Glutamatergic neuron (in vitro differentiated cells): ENCODE data around the gene NXF1. TPM values are rescaled to one million over a fixed set of nuclear protein-coding genes. Genes with fewer than 3 reads are reported as not detected.

Experiments
- DNase-seq: peaks from one replicate; pipeline ENCODE4 v3.0.0; 2022
- H3K27ac Mint-ChIP-seq: one replicate; pipeline ENCODE4 v1.8.0; 2020; ENCODE audit warnings: mild to moderate bottlenecking, mixed read lengths, inconsistent platforms; ENCODE audit not compliant: unreplicated experiment
- H3K27me3 Mint-ChIP-seq: one replicate; pipeline ENCODE4 v1.8.0; 2020; ENCODE audit warnings: mild to moderate bottlenecking, moderate library complexity, mixed read lengths, inconsistent platforms; ENCODE audit not compliant: unreplicated experiment
- H3K36me3 Mint-ChIP-seq: one replicate; pipeline ENCODE4 v1.8.0; 2020; ENCODE audit warnings: mild to moderate bottlenecking, mixed read lengths, inconsistent platforms; ENCODE audit not compliant: unreplicated experiment
- H3K4me1 Mint-ChIP-seq: one replicate; pipeline ENCODE4 v1.8.0; 2020; ENCODE audit warnings: mild to moderate bottlenecking, low read depth, mixed read lengths, inconsistent platforms; ENCODE audit not compliant: unreplicated experiment
- H3K4me3 Mint-ChIP-seq: one replicate; pipeline ENCODE4 v1.8.0; 2020; ENCODE audit warnings: mild to moderate bottlenecking, mixed read lengths, inconsistent platforms; ENCODE audit not compliant: unreplicated experiment
- H3K9me3 Mint-ChIP-seq: one replicate; pipeline ENCODE4 v1.8.0; 2020; ENCODE audit warnings: mild to moderate bottlenecking, moderate library complexity, mixed read lengths, inconsistent platforms; ENCODE audit not compliant: unreplicated experiment
- microRNA-seq: library from miRNA; unstranded; fragments of <30 nt; microRNA quantifications from one replicate; pipeline ENCODE4, GENCODE V29; 2020; ENCODE audit not compliant: unreplicated experiment
- total RNA-seq: library from RNA; stranded (reverse); fragmentation: NEBNext Ultra II Directional; extraction: Animal tissue kit (Norgen Biotek cat#: 25700); gene quantifications from one replicate; pipeline ENCODE4 v1.2.1, GENCODE V29; 2021; ENCODE audit not compliant: unreplicated experiment
- TF ChIP-seq, protein P1 (sequence below): fragments of 200-600 bp; sonication (generic); IDR thresholded peaks from one replicate; pipeline ENCODE4 v1.5.0; 2021; ENCODE audit not compliant: partially characterized antibody, unreplicated experiment

The NXF1 gene
- total RNA-seq, 1 donor from 2014 or later, result 104 TPM

DNA sequence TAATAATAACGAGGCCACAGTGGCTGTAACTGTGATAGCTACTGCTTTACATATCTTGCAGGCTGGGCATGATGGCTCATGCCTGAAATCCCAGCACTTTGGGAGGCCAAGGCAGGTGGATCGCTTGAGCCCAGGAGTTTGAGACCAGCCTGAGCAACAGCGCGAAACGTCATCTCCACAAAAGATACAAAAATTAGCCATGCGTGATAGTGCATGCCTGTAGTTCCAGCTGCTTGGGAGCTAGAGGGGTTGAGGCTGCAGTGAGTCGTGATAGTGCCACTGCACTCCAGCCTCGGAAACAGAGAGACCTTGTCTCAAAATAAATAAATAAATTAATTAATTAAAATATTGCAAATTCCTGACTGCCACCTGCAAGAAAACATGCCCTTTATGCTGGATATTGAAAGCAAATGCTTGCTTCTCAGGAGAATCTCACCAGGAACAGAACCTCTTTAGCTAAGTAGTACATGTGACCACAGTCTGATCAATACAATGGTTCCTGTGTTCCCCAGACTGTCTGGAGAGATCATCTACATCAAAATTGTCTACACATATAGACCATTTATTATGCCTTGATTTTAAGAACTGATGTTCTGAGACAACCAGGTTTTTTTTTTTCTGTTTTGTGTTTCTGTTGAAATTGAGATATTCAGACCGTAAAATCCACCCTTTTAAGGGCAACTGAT, 57.6 kb downstream of the NXF1 start:
- no peak for DNase-seq
- peaks cover 2% of the 10 kb centered on the region for H3K9me3 Mint-ChIP-seq
- H3K36me3 Mint-ChIP-seq, result no peaks in the 10 kb centered on the region
- H3K4me3 Mint-ChIP-seq, result no peak overlapping the region
- H3K27me3 Mint-ChIP-seq, result no peaks in the 10 kb centered on the region
- peaks cover 4% of the 10 kb centered on the region for H3K4me1 Mint-ChIP-seq
- TF ChIP-seq, protein P1, sequence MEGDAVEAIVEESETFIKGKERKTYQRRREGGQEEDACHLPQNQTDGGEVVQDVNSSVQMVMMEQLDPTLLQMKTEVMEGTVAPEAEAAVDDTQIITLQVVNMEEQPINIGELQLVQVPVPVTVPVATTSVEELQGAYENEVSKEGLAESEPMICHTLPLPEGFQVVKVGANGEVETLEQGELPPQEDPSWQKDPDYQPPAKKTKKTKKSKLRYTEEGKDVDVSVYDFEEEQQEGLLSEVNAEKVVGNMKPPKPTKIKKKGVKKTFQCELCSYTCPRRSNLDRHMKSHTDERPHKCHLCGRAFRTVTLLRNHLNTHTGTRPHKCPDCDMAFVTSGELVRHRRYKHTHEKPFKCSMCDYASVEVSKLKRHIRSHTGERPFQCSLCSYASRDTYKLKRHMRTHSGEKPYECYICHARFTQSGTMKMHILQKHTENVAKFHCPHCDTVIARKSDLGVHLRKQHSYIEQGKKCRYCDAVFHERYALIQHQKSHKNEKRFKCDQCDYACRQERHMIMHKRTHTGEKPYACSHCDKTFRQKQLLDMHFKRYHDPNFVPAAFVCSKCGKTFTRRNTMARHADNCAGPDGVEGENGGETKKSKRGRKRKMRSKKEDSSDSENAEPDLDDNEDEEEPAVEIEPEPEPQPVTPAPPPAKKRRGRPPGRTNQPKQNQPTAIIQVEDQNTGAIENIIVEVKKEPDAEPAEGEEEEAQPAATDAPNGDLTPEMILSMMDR, result no peak
- H3K27ac Mint-ChIP-seq, result no peak overlapping the region

Small RNA genes within 50 kb of the gene (microRNA-seq; reads per million reads assigned to microRNA genes)
- gene MIR6514 (7.2 reads per million, percentile 40 among the genes with 10 or more reads in this experiment), gene MIR6748 (0.55 reads per million)

Other genes starting within 250 kb of the NXF1 start
- 928 TPM for gene EEF1G, start 231.5 kb downstream of the NXF1 start, total RNA-seq
- 29.7 TPM for gene TUT1, start 213.9 kb downstream of the NXF1 start, total RNA-seq
- 172 TPM for gene MTA2, start 203.6 kb downstream of the NXF1 start, total RNA-seq
- 26.7 TPM for gene EML3, start 192.7 kb downstream of the NXF1 start, total RNA-seq
- gene ROM1, start 192.2 kb downstream of the NXF1 start, total RNA-seq, result 1.3 TPM
- 71.6 TPM for gene B3GAT3, start 183.5 kb downstream of the NXF1 start, total RNA-seq
- 213 TPM for gene GANAB, start 158.8 kb downstream of the NXF1 start, total RNA-seq
- gene INTS5, start 152.1 kb downstream of the NXF1 start, total RNA-seq, result 20.9 TPM
- 73.6 TPM for gene C11orf98, start 140.2 kb downstream of the NXF1 start, total RNA-seq
- gene CSKMT, start 140.1 kb downstream of the NXF1 start, total RNA-seq, result 15.7 TPM
- 5.7 TPM for gene UQCC3, start 133.8 kb downstream of the NXF1 start, total RNA-seq
- gene LBHD1, start 133.2 kb downstream of the NXF1 start, total RNA-seq, result 4.6 TPM
- gene UBXN1, start 126.4 kb downstream of the NXF1 start, total RNA-seq, result 146 TPM
- gene LRRN4CL, start 115.9 kb downstream of the NXF1 start, total RNA-seq, result 1.8 TPM
- gene BSCL2, start 98.0 kb downstream of the NXF1 start, total RNA-seq, result 550 TPM
- 266 TPM for gene GNG3, start 97.8 kb downstream of the NXF1 start, total RNA-seq
- 58.6 TPM for gene HNRNPUL2, start 78.0 kb downstream of the NXF1 start, total RNA-seq
- 34.1 TPM for gene TTC9C, start 77.0 kb downstream of the NXF1 start, total RNA-seq
- 14.6 TPM for gene ZBTB3, start 51.3 kb downstream of the NXF1 start, total RNA-seq
- 92.5 TPM for gene POLR2G, start 43.9 kb downstream of the NXF1 start, total RNA-seq
- gene TAF6L, start 34.0 kb downstream of the NXF1 start, total RNA-seq, result 39.4 TPM
- 28.2 TPM for gene TMEM179B, start 18.0 kb downstream of the NXF1 start, total RNA-seq
- 17.4 TPM for gene TMEM223, start 13.4 kb downstream of the NXF1 start, total RNA-seq
- 40.7 TPM for gene STX5, start 26.6 kb upstream of the NXF1 start, total RNA-seq
- gene TEX54, start 27.4 kb upstream of the NXF1 start, total RNA-seq, result 1.0 TPM
- gene WDR74, start 34.1 kb upstream of the NXF1 start, total RNA-seq, result 69.0 TPM
- 221 TPM for gene SLC3A2, start 75.5 kb upstream of the NXF1 start, total RNA-seq
- gene CHRM1, start 115.9 kb upstream of the NXF1 start, total RNA-seq, result not detected
- gene SLC22A6, start 179.5 kb upstream of the NXF1 start, total RNA-seq, result not detected
- gene SLC22A8, start 210.4 kb upstream of the NXF1 start, total RNA-seq, result not detected